GM18507 (cell line): Measurements from ENCODE around the gene UNCX.
"Not testable (repeated sequence)": the region's sequence is repeated elsewhere in the genome, so short reads cannot be mapped to it uniquely, and the experiment has no call there.

ENCODE experiments used
- DNase-seq: peaks from one replicate; pipeline ENCODE4 v3.0.0; 2011; ENCODE audit warnings: low read depth; ENCODE audit not compliant: insufficient read length; ENCODE audit errors: extremely low spot score
- FAIRE-seq: peaks from 2 replicates; lab custom pipeline; 2011; peaks lifted over from hg19 to GRCh38; lab: Jason Lieb, UNC

The UNCX gene

DNA sequence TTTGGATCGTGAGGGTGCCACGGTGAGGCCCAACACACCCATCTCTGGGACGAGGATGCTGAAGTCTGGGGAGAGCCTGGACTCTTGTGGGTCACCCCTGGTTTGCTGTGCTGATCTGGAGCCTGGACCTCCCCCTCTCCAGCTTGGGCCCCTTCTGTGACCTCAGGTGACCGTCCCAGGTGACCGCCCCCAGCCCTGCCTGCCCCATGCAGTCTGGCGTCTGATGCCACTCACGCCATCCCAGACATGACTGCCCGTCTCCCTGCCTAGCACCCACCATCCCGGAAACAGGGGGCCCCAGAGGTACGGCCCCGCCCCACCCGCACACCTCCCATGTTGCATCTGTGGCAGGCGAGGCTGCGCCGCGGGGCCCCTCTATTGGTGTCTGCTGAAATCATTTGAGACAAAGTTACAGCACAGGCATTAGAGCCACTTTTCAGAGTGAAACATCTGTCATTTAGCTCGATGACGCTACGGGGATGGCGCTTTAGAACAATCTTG lies 21.1 kb downstream of the UNCX start:
- DNase-seq (no peak), FAIRE-seq (no peak)

GRCh38 chr7:1254281-1255079 lies 21.8 kb downstream of the UNCX start:
- no peak for FAIRE-seq

DNA sequence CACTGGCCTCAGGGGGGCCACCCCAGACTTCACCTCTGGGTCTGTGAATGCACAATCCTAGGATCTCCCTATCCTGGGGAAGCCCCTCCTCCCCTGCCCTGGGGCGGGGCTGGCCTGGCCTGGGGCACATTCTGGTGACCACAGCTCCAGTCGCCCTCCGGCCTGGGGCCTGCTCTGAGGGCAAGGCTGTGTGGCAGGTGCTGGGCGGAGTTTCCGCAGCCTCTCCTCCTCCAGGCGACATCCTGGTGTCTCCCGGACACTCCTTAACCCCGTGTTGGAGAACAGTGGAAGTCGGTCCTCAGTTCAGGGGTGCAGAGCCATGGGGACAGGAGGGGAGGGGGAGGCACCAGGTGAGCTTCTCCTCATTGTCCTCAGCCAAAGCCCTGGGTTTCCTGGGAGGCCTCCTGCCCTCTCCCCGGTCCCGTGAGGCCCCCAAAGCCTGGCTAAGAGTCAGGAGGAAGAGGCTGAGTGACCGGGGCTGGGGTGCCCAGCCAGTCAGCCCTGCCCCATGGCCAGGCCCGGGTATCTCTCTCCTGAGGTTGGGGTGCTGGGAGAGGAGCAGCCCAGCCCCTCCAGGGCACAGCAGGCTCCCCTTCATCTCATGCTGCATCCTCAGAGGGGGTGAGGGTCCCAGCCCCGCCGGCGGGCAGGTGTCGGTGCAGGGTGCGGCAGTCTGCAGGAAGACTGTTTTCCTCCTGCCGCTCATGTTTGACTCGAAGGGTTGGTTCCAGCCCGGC lies 22.6 kb downstream of the UNCX start:
- DNase-seq, result no peak
- no peak for FAIRE-seq

More at GRCh38 chr7:1254281-1255079, 21.8 kb downstream of the UNCX start:
- no peak for DNase-seq

DNA sequence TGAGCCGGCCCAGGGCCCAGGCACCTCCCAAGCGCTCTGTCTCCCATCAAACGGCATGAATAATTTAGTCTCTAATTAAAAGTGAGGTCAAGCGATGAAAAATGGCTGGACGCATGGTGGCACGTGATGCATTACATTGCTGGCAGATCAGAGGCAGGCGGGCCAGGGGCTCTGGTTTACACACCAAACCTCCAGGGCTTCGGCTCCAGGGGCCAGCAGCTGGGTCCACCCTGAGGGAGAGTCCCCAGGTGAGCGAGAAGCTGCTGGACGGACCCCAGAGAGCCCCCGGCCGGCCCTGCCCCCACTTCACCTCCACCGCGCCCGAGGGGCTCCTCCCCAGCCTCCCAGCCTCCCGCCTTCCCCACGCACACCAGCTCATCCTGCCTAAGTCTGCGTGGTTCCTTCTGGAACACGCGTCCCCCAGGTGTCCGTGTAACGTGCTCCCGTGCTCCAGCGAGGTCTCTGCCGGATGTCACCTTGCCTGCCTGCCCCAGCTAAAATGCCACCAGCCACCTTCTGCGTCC lies 23.2 kb downstream of the UNCX start:
- DNase-seq (no peak), FAIRE-seq (no peak)

DNA sequence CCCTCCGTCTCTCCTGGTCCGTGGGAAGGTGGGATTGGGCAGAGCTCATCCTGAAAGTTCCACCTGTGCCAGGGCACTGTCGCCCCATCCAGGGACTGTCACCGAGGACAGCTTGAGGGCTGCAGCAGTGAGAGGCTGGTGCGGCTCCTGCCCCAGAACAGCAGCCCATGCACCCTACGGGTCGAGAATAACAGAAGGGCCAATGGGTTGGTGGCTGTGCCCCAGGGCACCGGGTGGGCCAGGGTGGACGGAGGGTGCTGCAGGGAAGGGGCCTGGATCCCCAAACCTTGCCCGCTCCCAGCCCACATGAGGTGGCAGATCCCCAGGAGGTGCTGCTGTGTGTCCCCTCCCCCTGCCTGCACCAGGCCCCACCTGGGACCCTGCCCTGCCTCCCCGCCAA lies 23.9 kb downstream of the UNCX start:
- FAIRE-seq, result no peak
- DNase-seq, result no peak

DNA sequence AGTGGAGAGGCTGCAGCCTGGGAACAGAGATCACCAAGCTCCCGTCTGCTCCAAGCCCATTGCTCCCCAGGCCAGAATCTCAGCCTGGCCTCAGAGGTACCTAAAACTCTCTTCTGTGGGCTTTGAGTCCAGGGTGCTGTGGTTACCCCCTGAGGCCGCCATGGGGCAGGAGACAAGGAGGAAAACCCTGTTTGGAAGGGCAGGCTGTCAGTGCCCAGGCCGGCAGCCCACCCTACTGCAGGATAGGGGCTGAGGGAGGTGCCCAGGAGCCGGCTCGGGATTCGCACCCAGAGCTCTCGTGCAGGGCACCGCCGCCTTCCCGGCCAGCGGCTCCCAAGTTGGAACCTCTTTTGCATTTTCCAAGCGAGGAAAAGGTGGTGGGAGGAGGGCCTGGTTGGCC lies 24.5 kb downstream of the UNCX start:
- no peak for FAIRE-seq
- DNase-seq, result no peak

GRCh38 chr7:1257863-1258262 lies 25.2 kb downstream of the UNCX start:
- no peak for FAIRE-seq
- no peak for DNase-seq

GRCh38 chr7:1259621-1260243 lies 27.1 kb downstream of the UNCX start:
- no peak for FAIRE-seq

DNA sequence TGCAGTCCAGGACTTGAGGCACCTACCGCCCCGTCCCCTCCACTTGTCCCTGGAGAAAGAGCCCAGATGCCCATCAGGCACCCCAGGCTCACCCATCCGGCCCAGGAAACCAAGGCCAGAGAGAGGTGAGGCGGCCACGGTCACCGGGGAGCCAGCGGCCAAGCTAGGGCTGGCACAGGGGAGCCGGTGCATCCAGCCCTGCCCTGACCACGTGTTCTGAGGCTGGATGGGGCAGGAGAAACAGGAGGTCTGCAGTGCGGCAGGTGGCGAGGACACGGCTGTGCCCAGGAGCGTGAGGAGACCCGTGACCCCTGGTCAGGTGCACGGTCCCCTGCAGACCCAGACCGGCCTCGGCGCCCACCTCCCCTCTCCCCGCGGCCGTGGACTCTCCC lies 27.6 kb downstream of the UNCX start:
- FAIRE-seq (no peak), DNase-seq (no peak)

More at GRCh38 chr7:1259621-1260243, 27.1 kb downstream of the UNCX start:
- DNase-seq, result no peak

- not testable (repeated sequence) for FAIRE-seq, DNase-seq
Measured at GRCh38 chr7:1261036-1261435, 28.4 kb downstream of the UNCX start.

- FAIRE-seq (no peak), DNase-seq (no peak)
Measured at GRCh38 chr7:1262441-1262840, 29.8 kb downstream of the UNCX start.

DNA sequence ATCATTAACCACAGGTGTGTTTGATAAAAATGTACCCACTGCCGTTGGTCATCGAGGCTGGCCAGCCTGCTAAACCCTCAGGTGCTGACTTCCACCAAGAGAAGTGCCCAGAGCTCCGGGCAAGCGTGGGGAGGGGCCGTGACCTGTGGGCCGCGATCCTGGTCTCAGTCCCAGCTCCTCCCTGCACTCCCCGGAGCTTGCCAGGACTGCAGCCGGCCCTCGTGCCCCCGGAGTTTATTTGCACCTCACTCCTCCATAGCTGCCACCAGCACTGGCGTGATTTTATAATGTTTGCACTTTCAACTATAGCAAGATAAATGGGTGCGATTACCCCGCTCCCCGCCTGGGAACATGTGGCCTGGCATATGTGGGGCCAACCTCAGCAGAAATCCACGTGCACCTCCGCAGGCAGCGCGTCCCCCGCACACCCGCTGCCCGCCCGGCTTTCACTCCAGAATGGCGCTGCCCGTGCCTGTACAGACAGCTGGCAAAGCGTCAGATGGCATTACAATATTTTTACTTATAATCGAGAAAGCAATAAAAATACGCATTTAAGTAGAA lies 30.8 kb downstream of the UNCX start:
- no peak for DNase-seq

DNA sequence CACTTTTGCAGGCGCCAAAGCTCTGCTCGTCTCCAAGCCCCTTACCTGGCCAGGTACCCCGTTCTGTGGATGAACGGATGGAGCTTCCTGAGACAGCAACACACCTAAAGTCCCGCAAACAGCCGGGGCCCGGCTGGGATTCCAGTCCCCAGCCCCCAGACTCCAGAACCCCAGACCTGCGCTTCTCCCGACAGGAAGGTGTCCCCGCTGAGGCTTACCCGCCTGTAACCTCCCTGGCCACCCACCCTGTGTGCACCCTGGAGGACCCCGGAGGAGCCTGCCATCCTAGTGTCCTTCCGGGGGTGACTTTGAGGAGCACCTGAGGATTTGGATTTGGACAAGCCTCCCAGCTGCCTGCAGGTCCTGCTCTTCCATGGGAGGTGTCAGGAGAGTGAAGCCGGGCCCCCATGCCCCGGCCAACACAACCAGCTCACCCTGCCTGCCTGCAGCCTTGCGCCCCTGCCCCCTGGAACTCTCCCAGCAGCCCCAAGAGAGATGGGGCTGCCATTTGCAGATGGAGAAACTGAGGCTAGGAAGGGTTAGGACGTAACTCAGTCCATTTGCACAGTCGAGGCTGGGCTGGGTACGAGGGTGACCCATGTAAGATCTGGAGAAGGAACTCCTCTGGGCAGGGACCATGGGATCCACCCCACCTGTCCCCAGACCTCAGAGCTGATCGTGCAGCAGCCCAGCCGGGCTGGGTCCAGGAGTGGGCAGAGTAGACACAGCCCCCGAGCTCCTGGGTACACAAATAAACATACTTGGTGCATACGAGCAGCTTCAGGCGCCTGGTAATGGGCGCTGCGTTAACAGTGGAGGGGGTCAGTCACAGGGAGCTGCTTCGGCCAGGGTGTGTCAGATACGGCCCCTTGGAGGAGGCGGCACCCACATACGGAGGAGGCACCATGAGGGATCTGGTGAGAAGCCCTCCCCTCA lies 31.9 kb downstream of the UNCX start:
- no peak for DNase-seq
- FAIRE-seq, result no peak

More for the DNA sequence above, 30.8 kb downstream of the UNCX start:
- FAIRE-seq, result no peak

DNA sequence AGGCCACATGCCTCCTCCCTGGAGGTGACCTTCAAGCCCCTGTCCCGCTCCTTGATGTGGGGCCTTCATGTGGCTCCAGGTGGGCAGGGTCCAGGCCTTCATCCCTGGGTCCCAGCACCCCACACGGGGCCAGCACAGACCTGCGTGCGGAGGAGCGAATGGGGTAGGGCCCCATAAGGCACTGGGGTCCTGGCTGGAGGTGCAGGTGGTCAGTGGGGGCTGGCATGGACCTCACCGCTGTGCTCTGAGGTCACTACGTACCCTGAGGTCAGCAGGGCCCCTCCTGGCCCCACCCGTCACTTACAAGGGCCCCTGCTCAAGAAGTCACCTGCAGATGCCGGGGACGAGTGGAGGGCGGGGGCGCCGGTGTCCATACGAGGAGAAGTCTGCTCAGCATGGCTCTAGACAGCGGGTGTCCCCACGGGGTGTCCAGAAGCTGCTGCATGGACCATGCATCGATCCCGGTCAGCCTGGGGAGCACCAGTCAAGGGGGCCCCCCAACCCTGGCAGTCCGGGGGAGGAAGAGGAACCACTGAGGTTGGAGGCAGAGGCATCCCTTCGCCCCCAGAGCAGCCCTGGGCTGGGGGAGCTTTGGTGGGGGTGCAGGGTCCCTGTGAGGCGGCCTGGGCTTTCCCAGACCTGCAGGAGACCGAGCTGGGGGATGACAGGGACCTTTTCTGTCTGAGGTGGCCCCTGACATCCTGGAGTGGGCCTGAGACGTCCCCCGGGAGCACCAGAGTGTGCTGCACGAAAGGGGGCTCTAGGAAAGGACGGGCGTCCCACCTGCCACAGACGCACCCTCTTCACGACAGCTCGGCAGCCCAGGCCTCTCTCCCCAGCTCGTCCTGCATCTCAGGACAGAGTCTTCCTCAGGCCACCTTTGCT lies 34.6 kb downstream of the UNCX start:
- no peak for FAIRE-seq

DNA sequence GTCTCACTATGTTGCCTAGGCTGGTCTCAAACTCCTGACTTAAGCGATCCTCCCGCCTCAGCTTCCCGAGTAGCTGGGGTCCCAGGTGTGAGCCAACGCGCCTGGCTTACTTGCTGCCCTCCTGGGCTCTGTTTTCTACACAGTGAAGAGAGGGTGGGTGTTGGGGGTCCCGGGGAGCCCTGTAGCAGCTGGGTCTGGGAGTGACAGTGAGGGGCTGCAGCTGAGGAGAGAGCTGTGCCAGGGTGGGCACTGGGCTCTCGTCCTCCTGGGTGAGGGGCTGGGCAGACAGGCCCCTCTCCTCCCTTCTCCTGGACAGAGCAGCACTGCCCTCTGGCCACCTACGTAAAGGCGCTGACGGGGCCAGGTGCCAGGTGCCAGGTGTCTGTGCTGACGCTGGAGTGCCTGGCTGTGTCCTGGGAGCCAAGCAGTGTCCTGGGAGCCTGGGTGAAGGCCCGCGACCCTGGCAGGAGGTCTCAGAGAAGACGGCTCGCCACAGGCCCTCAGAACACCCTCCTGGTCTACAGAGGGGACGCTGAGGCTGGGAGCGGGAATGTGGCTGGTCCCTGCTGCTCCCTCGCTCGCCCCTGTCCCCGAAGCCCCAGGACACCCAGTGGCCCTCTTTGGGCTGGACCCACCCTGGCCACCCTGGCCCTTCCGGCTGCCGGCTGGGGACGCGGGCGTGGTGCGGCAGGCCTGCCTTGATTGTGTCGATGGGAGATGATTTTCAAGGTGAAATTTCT lies 35.6 kb downstream of the UNCX start:
- FAIRE-seq (no peak), DNase-seq (no peak)

More for the DNA sequence above, 34.6 kb downstream of the UNCX start:
- DNase-seq, result no peak

DNA sequence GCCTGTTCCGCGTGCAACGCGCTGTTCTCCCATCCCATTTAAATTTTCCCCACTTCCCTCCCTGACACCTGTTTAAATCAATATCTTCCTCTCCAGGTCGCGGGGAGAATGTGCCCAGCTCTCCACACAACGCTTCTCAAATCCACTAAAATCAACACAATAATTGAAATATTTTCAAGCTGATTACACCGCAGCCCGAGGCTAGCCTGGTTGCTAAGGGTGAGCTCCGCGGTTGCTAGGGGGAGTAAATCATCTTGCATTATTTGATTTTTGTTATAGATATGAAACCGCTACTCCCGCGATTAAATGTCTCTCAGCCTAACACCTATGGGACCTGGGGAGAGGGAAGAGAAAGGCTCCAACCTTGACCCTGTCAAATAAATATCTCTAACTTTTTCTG lies 36.2 kb downstream of the UNCX start:
- DNase-seq, result no peak
- FAIRE-seq, result no peak

GRCh38 chr7:1269336-1269890 lies 36.7 kb downstream of the UNCX start:
- DNase-seq, result no peak

More at GRCh38 chr7:1269336-1269890, 36.7 kb downstream of the UNCX start:
- no peak for FAIRE-seq
